PC-9 (cell line): ENCODE results near the gene EVL. TPM values are rescaled to one million over a fixed set of nuclear protein-coding genes. Genes with fewer than 3 reads are reported as not detected.

Experiments used
- BruUV-seq: library from RNA; stranded (reverse); fragments of 400-500 nt; replicated peaks from 2 replicates; lab custom pipeline; 2021; lab: Mats Ljungman, UMichigan
- CTCF ChIA-PET: fragments of 300-600 bp; sonication (Branson Sonifier 250); formaldehyde crosslinking; loops from one replicate; lab custom pipeline; 2022; ENCODE audit warnings: antibody characterized with exemption; lab: Charles Lee
- POLR2A ChIA-PET: fragments of 300-600 bp; sonication (Branson Sonifier 250); formaldehyde crosslinking; loops from one replicate; lab custom pipeline; 2022; ENCODE audit warnings: antibody characterized with exemption; ENCODE audit not compliant: unreplicated experiment; lab: Charles Lee
- DNase-seq, 2 experiments: peaks; one replicate each; pipeline versions ENCODE4 v3.0.0 to v3.0.0-alpha.2; 2015 to 2022; ENCODE audit warnings: mixed read lengths in 1 of 2
- H2AFZ ChIP-seq: fragments of 200-600 bp; sonication (generic); 2 replicates; pipeline ENCODE4 v1.8.1; 2017; ENCODE audit warnings: antibody characterized with exemption
- H3F3A ChIP-seq: fragments of 200-600 bp; sonication (generic); 2 replicates; pipeline ENCODE4 v1.8.1; 2017; ENCODE audit warnings: antibody characterized with exemption, mild to moderate bottlenecking, low read depth; ENCODE audit not compliant: insufficient read depth
- H3K27ac ChIP-seq: fragments of 200-600 bp; sonication (generic); 2 replicates; pipeline ENCODE4 v1.6.1; 2016; ENCODE audit warnings: mixed run types
- H3K27me3 ChIP-seq: fragments of 200-600 bp; sonication (generic); 2 replicates; pipeline ENCODE4 v1.6.1; 2016; ENCODE audit warnings: low read depth, mixed run types; ENCODE audit not compliant: insufficient read depth
- H3K36me3 ChIP-seq: fragments of 200-600 bp; sonication (generic); 2 replicates; pipeline ENCODE4 v1.6.1; 2016; ENCODE audit warnings: low read depth, mixed run types
- H3K4me1 ChIP-seq: fragments of 200-600 bp; sonication (generic); replicated peaks from 2 replicates; pipeline ENCODE4 v1.6.1; 2016; ENCODE audit warnings: mixed run types; ENCODE audit not compliant: insufficient read depth
- H3K4me2 ChIP-seq: fragments of 200-600 bp; sonication (generic); 2 replicates; pipeline ENCODE4 v1.6.1; 2017; ENCODE audit warnings: mixed run types
- H3K4me3 ChIP-seq: fragments of 200-600 bp; sonication (generic); 2 replicates; pipeline ENCODE4 v1.6.1; 2016; ENCODE audit warnings: mixed run types
- H3K79me2 ChIP-seq: fragments of 200-600 bp; sonication (generic); 2 replicates; pipeline ENCODE4 v1.6.1; 2017; ENCODE audit warnings: low read depth, mixed run types
- H3K9me2 ChIP-seq: fragments of 200-600 bp; sonication (generic); 2 replicates; pipeline ENCODE4 v1.8.1; 2017; ENCODE audit warnings: mild to moderate bottlenecking; ENCODE audit not compliant: insufficient read depth
- H3K9me3 ChIP-seq: fragments of 200-600 bp; sonication (generic); 2 replicates; pipeline ENCODE4 v1.8.1; 2016; ENCODE audit warnings: low read depth; ENCODE audit not compliant: insufficient read depth
- H4K20me1 ChIP-seq: fragments of 200-600 bp; sonication (generic); 2 replicates; pipeline ENCODE4 v1.8.1; 2017; ENCODE audit not compliant: insufficient read depth
- CTCF ChIP-seq: fragments of 200-600 bp; sonication (generic); conservative IDR thresholded peaks from 2 replicates; pipeline ENCODE4 v1.6.1; 2017; ENCODE audit warnings: mixed run types, antibody characterized with exemption, mild to moderate bottlenecking, moderate library complexity
- EZH2 ChIP-seq: fragments of 200-600 bp; sonication (generic); IDR thresholded peaks from 2 replicates; pipeline ENCODE4 v1.8.0; 2017; ENCODE audit warnings: antibody characterized with exemption, low read depth
- intact Hi-C: fragments of 100-400 bp; cut with micrococcal nuclease; formaldehyde crosslinking; loops from one replicate; pipeline ENCODE4 v1.10.0; 2022; ENCODE audit not compliant: unreplicated experiment
- total RNA-seq: library from RNA; stranded (reverse); gene quantifications from 2 replicates; pipeline ENCODE4 v1.2.3, GENCODE V29; 2021

Gene EVL
- total RNA-seq, 1 experiment from 2014 or later = 5.9 TPM

- POLR2A ChIA-PET = no interaction called here
Observed at GRCh38 chr14:100108840-100109593, 43.8 kb downstream of the EVL start.

GRCh38 chr14:100109594-100109955, 44.4 kb downstream of the EVL start:
- no peaks in the 10 kb centered on the region for H3K79me2 ChIP-seq
- no peak overlapping the region for H3K4me2 ChIP-seq
- no peaks in the 10 kb centered on the region for H3K4me1 ChIP-seq
- H3K9me3 ChIP-seq = no peaks in the 10 kb centered on the region
- ChIA-PET CTCF (no interaction called here), POLR2A (no interaction called here)
- no peaks in the 10 kb centered on the region for H3K9me2 ChIP-seq
- no peaks in the 10 kb centered on the region for H3K36me3 ChIP-seq
- H3K4me3 ChIP-seq = no peak overlapping the region
- H4K20me1 ChIP-seq = no peaks in the 10 kb centered on the region
- DNase-seq = no peak
- H2AFZ ChIP-seq = no peak overlapping the region
- no TSS peak for BruUV-seq
- intact Hi-C loops = loop anchor here (5.0 kb wide), 1 partner anchor 37 kb away; no protein-coding TSS in a partner anchor
- H3K27me3 ChIP-seq = no peaks in the 10 kb centered on the region
- H3F3A ChIP-seq = no peaks in the 10 kb centered on the region
- H3K27ac ChIP-seq = no peak overlapping the region
- no peak for TF ChIP-seq EZH2
- no peak for TF ChIP-seq CTCF

More at GRCh38 chr14:100108840-100109593, 43.8 kb downstream of the EVL start:
- intact Hi-C loops = loop anchor here (1.0 to 5.0 kb wide), 2 partner anchors 37 to 127 kb away; no protein-coding TSS in a partner anchor
- H3K4me3 ChIP-seq = no peak overlapping the region
- no peak overlapping the region for H2AFZ ChIP-seq
- H3F3A ChIP-seq = no peaks in the 10 kb centered on the region
- no peaks in the 10 kb centered on the region for H3K9me3 ChIP-seq
- no peak for TF ChIP-seq CTCF
- TF ChIP-seq EZH2 = no peak
- no TSS peak for BruUV-seq
- H3K27me3 ChIP-seq = no peaks in the 10 kb centered on the region
- no peak overlapping the region for H3K4me2 ChIP-seq
- no peaks in the 10 kb centered on the region for H3K4me1 ChIP-seq
- no peaks in the 10 kb centered on the region for H3K36me3 ChIP-seq
- H3K79me2 ChIP-seq = no peaks in the 10 kb centered on the region
- CTCF ChIA-PET = interaction anchor here (1.4 kb wide), 1 partner anchor 36 kb away, joined by 6 read pairs; no protein-coding TSS in a partner anchor
- H3K27ac ChIP-seq = no peak overlapping the region
- no peaks in the 10 kb centered on the region for H4K20me1 ChIP-seq
- DNase-seq = no peak
- H3K9me2 ChIP-seq = no peaks in the 10 kb centered on the region

DNA sequence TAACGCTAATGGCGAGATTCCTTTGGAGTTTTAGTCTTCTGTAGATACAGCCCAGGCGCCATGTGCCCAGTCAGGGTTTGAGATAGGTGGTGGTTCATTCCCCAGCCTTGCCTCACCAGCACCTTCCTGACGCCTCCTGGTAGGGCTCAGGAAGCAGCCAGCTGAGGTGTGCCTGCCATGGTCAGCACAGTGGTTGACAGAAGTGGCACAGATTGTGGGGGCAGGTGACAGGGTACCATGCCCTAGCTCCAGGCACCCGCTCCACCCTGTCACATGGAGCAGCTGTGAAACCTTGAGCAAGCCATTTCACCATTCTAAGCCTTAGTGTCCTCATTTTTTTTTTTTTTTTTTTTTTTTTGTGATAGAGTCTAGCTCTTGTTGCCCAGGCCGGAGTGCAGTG, 45.6 kb downstream of the EVL start:
- BruUV-seq = no TSS peak
- ChIA-PET CTCF (interaction anchor here (0.6 kb wide), 1 partner anchor 32 kb away, joined by 6 read pairs; no protein-coding TSS in a partner anchor), POLR2A (no interaction called here)
- TF ChIP-seq EZH2 = no peak
- TF ChIP-seq CTCF = no peak
- H3K9me3 ChIP-seq = no peaks in the 10 kb centered on the region
- H3K4me2 ChIP-seq = no peak overlapping the region
- H3K27ac ChIP-seq = no peak overlapping the region
- no peaks in the 10 kb centered on the region for H4K20me1 ChIP-seq
- intact Hi-C loops = no loop called here
- H3K36me3 ChIP-seq = no peaks in the 10 kb centered on the region
- H3K4me1 ChIP-seq = no peaks in the 10 kb centered on the region
- H3K9me2 ChIP-seq = no peaks in the 10 kb centered on the region
- H2AFZ ChIP-seq = no peak overlapping the region
- no peaks in the 10 kb centered on the region for H3F3A ChIP-seq
- DNase-seq = no peak
- H3K4me3 ChIP-seq = no peak overlapping the region
- H3K27me3 ChIP-seq = no peaks in the 10 kb centered on the region
- no peaks in the 10 kb centered on the region for H3K79me2 ChIP-seq
